Stimulated activated CD4-positive, alpha-beta T cell treated with anti-CD3 and anti-CD28 coated beads, Interleukin-12 subunit alpha, Interleukin-12 subunit beta, amount 100 ng/mL, for 24 hours (primary cell): Measurements from ENCODE around the gene CRB1.
"Not testable (repeated sequence)": the region's sequence is repeated elsewhere in the genome, so short reads cannot be mapped to it uniquely, and the experiment has no call there.

Experiments
- DNase-seq, 2 experiments: peaks; one replicate each; pipeline ENCODE4 v3.0.0-alpha.2; 2020; ENCODE audit warnings: low read depth in 2 of 2

The CRB1 gene

DNA sequence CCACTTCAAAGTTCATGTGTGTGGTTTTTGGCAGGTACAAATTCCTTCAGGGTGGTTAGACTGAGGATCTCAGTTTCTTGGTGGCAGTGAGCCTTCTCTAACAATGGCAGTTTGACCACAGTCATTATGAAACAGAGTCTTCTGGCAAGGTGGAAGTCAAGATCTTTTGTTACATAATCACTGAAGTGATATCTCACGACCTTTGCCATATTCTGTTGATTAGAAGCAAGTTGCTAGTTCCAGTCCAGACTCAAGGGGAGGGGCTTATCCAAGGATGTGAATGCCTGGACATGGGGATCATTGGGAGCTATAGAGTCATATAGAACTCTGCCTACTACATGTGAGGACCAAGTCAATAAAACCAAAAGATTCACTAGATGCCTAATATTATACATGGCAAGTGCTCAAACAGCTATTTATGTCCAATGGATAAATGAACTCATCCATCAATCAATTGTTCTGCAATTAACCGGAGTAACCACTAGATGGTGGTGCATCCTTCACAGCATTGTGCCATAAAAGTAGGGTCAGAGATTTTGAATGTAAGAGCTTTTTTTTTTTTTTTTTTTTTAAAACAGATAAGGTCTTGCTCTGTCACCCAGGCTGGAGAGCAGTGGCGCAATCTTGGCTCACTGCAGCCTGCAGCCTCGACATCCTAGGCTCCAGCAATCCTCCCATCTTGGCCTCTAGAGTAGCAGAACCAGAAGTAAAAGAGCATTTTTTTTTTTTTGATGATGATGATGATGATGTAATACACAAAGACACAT, 131.9 kb downstream of the CRB1 start:
- DNase-seq = no peak

DNA sequence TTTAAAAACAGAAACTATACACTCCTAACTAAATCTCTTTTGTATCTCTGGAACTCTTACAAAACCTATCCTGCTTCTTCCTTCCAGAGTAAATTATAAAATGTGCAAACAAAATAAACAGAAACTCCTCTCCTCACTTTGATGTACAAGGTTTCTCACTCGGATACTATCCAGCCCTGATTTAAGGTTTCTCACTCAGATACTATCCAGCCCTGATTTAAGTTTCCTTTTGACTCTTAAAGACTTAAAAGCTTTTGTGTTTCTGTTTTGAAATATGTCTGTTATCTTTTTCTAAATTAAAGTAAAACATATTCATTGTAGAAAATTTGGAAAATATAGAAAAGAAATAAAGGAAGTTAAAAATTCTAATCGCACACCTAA, 132.5 kb downstream of the CRB1 start:
- no peak for DNase-seq

DNA sequence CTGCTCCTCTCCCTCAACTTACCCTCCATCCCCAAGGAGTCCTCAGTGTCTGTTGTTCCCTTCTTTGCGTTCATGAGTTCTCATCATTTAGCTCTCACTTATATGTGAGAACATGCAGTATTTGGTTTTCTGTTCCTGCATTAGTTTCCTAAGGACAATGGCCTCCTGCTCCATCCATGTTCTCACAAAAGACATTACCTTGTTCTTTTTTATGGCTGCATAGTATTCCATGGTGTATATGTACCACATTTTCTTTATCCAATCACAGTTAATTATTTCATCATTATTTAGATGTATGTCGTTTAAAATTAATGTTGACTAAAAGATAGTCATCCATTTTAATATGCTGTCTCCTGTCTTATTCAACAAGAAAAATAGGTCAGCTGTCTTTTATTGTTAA, 134.1 kb downstream of the CRB1 start:
- no peak for DNase-seq

DNA sequence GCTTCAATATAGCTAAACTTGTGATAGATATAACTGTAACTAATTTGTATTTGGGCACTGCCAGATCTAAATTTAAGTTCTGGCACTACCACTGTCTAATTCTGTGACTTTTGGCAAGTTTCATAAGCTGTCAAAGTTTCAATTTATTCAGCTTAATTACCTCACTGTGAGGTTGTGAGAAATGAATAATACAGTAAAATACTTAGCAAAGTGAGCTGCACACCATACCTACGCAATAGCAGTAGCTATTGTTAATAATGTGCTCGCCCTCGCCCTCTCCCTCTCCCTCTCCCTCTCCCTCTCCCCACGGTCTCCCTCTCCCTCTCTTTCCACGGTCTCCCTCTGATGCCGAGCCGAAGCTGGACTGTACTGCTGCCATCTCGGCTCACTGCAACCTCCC, 136.7 kb downstream of the CRB1 start:
- DNase-seq = not testable (repeated sequence)

DNA sequence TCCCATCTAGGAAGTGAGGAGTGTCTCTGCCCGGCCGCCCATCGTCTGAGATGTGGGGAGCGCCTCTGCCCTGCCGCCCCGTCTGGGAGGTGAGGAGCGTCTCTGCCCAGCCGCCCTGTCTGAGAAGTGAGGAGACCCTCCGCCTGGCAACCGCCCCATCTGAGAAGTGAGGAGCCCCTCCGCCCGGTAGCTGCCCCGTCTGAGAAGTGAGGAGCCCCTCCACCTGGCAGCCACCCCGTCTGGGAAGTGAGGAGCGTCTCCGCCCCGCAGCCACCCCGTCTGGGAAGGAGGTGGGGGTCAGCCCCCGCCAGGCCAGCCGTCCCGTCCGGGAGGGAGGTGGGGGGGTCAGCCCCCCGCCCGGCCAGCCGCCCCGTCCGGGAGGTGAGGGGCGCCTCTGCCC, 137.6 kb downstream of the CRB1 start:
- DNase-seq = not testable (repeated sequence)

- no peak for DNase-seq
Observed at GRCh38 chr1:197413564-197413963, 145.5 kb downstream of the CRB1 start.

DNA sequence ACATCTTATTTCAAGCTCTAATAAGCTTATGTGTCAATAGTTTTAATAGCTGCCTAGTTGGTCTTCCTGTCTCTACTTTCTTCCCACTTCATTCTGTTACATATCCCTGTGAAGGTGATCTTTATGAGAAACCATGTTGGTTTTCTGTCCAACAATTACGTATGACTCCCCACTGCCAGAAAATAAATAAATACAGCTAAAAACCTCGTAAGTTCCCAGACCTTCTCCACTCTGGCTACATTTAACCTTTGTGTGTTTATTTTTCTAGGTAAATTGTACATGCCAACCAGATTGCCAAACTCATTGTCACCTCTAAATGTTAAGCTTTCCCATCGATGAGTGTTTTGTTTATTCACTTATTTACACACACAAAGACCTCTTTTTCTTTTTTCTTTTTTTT, 147.2 kb downstream of the CRB1 start:
- DNase-seq = no peak

GRCh38 chr1:197418693-197419092, 150.6 kb downstream of the CRB1 start:
- no peak for DNase-seq

DNA sequence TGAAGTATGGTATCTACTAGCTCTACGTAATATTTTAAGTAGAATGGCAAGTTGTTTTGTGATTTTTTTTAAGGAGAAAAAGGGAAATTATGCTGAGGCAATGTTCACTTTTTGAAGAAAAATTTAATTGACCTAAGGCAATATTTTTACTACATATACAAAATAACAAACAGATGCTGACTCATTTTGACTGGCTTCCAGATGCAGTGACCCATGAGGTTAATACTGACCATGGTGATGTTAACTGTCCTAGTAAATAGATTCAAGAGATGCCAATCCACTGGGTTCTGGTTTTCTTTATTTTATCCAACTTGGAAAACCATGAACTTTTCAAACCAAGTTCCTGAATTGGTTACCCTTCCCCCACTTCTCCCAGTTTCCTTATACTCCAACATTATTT, 154.9 kb downstream of the CRB1 start:
- DNase-seq = no peak

DNA sequence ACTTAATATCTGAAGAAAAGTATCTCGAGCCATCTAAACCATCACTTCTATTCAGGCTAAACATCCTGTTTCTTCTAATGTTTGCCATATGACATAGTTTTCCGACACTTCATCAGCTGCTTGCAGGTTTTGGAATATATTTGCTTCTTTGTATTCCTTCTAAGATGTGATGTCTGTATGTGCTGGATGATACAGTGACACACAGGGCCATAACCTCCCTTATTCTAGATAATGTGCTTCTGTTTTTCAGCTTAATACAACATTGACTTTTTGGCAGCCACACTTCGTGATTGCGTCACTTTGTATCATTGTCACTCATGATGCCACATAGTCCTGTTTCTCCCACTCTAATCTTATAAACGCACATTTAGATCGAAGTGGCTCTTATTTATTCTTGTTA, 156.3 kb downstream of the CRB1 start:
- no peak for DNase-seq

- DNase-seq = no peak
Observed at GRCh38 chr1:197429372-197429771, 161.3 kb downstream of the CRB1 start.

DNA sequence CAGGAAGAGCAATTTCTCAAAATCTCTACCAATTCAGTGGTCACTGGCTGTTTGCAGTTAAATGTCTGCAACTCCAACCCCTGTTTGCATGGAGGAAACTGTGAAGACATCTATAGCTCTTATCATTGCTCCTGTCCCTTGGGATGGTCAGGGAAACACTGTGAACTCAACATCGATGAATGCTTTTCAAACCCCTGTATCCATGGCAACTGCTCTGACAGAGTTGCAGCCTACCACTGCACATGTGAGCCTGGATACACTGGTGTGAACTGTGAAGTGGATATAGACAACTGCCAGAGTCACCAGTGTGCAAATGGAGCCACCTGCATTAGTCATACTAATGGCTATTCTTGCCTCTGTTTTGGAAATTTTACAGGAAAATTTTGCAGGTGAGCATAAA, 167.2 kb downstream of the CRB1 start:
- DNase-seq = no peak

DNA sequence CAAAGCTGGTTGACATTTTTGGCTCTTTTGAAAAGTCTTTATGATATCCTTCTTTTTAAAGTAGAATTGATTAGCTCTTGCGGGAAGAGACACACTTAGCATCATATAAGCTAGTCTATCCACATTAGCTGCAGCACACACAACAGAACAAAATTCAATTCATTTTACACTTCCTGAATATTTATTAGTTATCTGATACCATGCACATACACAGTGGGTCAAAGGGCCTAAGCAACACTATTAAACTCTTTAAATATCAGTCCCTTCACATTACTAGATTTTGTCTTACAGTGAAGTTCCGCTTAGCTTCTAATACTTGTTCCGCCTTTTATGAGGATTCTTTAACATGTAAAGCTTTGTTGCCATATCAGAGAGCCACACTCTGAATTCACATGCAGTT, 169.5 kb downstream of the CRB1 start:
- DNase-seq = no peak

- no peak for DNase-seq
Observed at GRCh38 chr1:197438010-197438790, 170.1 kb downstream of the CRB1 start.

GRCh38 chr1:197439708-197440280, 171.7 kb downstream of the CRB1 start:
- no peak for DNase-seq

DNA sequence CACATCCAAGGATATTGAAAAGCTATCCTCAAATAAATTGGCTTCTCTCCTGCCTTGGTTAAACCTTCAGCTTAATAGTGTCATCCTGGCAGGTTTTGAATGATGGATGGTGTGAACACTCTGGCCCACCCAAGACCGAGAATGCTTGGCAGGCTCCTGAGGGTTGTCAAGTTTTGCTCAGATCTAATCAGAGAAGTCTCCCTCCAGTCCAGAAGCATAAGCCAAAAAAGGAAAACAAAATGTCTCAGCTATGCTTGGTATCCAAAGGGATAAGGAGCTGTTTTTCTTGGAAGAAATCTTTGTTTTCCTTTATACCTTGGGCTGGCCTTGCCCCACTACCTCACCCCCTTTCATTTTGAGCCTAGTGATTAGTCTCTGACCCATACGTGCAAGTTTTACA, 172.7 kb downstream of the CRB1 start:
- no peak for DNase-seq

- no peak for DNase-seq
Observed at GRCh38 chr1:197441999-197442414, 174.0 kb downstream of the CRB1 start.

DNA sequence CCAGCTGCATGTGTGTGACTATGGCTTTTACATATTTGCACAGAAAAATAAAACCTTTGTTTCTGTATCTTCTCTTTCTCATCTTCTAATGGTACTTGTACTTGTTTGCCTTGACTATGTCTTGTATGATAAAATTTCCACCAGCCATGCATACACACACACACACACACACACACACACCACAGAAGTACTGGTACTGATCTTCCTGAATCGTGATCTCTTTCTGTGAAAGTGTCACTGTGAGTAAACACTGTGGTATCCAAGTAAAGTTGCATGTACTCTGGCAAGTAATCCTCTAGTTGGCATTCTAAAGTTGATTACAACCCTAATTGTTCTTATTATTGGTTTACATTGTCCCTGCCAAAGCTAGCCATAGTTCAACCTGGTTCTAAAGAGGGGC, 176.7 kb downstream of the CRB1 start:
- DNase-seq = no peak

DNA sequence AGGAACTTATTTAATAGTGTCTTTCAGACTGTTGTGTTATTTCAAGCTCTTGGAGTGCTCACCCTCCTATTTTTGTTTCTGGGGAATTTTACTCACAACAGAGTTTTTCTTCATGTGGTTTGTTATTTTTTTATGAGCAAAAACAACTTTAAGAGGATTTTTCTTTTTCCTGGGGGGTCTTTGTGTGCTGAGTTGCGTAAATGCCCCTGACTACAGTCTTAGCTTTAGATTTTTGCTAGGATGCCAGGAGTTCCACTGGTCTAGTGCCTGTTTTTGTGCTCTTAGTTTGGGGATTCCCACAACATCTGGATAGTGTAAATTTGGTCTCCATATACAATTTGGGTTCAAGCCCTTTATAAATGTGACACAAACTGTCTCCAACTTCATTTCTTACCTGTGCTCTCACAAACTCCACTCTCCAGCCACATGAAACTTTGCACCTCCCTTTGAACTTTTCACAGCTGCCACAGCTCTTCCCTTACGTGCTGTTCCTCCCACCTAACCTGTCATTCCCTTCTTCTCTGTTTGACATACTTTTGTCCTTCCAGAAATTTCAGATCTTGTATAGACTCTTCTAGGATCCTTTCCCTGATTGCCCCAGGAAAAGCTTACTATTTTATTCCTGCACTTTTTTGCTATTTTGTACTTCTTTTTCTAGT, 180.2 kb downstream of the CRB1 start:
- no peak for DNase-seq

DNA sequence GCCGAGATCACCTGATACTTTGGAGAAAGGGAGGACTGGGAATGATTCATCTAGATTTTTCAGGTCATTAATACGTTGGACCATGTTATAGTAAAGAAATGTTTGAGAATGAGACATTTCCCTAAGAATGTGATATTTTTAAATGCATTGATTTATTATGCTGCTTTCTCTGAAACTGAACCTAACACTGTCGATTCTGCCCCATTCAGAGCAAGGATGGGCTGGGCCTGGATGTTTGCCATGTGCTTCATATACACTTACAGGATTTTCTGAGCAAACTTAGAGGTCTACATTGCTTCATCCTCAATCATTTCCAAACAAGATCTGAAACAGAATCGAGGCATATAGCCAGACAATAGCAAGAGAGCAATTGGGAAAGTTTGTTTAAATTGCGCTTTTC, 183.3 kb downstream of the CRB1 start:
- DNase-seq = no peak

- DNase-seq = no peak
Observed at GRCh38 chr1:197453376-197454058, 185.5 kb downstream of the CRB1 start.

DNA sequence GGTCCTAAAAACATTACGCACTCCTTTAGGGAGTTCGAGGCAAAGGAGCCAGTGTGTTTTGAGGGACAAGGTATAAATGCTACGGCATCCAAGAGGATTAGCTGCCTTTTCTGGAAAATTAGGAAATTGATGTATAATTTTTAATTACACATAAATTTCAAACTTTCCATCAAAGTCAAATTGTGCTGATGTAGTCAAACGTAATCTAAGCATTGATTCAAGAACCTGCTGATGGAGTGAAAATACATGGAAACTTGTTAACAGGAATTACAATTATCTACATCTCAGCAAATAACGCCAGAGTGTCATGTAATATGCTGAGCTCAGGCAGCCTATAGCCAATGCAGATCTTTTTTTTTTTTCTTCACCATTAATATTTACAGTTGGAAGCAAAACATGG, 194.5 kb downstream of the CRB1 start:
- DNase-seq = no peak
